GM21447 (cell line): ENCODE data around the gene CDH4.

ENCODE experiments used
- ATAC-seq: cut with Tn5 transposase; IDR thresholded peaks from one replicate; pipeline ENCODE4 v1.9.1; 2021; ENCODE audit not compliant: unreplicated experiment

CDH4 gene

DNA sequence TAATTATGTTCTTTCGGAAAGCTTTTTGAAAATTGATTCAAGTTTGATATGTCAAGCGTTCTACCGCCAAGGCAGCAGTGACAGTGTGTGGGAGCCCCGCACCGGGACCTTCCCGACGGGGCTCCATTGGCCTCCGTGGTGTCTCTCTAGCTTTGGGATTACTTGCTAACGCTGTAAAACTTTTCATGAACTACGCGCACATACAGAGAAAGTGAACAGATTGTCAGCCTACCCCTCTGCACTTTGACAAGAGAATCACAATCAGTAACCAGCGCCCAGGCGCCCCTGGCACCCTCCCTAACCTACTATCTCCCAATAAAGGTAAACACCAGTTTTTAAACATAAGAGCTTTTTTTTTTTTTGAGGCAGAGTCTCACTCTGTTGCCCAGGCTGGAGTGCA lies 274.8 kb downstream of the CDH4 start:
- no peak for ATAC-seq

DNA sequence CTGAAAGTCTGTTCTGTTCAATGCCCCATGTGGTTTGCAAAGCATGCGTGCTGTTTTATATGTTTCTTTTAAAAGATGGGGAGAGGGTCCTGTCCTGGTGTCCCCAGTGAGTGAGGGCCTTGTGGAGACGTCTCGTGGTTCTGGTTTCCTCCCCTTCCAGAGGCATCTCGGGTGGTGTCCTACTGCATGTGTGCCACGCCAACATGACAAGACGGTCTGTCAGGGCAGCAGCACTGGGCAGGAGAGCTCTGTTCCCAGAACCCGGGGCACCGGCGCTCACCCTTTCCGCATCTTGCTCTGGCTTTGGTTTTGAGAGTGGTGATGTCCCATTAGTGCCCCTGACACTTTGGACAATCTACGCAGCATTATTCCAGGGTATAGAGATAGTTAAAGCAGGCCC lies 275.6 kb downstream of the CDH4 start:
- ATAC-seq = no peak

DNA sequence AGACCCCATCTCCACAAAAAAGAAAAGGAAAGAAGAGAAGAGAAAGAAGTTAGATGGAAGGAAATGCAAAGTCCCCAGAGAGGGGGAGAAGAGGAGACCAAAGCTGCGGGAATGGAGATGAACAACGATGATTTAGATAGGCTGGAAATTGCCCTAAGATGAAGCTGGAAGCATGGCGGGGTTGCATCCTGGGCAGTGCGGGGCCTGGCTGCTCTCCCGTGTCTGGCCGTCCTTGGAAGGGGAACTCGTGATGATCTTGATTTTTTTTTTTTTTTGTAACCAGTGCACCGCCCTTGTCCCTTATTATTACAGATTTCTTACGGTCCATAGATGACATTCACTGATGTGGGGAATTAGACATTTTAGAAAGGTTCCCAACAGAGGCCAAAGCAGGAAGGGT lies 276.5 kb downstream of the CDH4 start:
- ATAC-seq = no peak

DNA sequence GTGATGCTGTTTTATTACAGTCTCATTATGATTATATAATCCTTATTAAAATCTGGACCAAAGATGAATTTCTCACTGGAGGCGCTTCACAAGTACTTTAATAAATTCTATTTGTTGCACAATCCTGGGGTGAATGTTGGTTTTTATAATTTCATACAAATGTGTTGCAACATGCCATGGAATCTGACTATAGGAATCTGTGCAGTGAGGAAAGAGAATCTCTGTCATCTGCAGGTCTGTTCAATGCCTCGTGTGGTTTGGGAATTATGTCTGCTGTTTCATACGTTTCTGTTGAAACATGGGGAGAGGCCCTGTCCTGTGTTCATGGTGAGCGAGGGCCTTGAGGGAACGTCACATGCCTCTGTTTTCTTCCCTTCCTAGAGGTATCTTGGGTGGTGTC lies 277.3 kb downstream of the CDH4 start:
- no peak for ATAC-seq

DNA sequence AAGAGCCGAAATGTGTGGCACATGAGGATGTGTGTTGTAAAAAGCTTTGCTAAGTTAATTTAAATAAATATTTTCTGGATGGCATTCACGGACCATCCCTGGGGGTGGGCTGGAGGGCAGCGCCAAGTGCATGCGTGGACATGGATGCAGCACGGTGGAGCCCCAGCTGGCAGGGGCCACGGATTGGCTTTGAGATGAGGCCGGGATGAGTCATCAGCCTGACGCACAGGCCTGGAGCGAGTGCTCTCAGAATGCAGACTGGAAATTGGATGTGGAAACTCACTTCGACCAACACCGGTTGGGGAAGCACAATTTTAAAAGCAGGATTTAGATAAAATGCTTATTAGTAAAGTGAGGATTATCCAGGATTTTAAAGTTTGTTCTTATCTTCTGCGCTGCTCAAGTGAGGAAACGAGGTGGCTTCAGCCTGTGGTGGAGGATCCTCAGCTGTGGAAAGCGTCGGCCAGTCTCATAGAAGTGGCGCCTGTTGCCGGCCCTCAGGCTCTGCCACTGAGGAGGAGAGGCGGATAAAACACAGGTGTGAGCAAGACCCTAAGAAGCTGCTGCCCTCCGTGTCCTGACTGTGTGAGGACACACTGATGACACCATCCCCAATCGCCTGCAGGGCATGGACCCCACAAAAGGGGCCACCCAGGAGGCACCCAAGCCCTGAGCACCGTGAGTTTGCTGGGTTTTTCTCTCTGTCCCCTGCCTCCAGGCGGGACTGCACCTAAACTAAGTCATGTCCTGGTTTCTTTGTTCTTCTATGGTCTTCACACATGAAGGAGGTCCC lies 279.7 kb downstream of the CDH4 start:
- no peak for ATAC-seq

DNA sequence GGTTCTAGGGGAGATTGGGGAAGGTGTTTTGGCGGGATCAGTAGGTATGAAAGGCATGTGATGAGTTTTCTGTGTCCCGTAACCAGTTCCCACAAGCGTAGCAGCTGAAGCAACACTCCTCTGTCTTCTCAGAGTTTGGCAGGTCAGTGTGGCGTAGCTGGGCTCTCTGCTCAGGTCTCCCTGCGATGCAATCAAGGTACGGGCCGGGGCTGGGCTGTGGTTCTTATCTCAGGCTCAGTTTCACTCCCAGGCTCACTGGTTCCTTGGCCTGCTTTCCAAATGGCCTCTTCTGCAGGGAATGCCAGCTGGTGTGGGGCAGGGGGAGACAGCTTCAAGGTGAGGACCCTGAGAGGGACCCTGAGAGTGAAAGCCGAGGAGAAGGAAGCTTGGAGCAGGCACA lies 280.7 kb downstream of the CDH4 start:
- ATAC-seq = no peak

DNA sequence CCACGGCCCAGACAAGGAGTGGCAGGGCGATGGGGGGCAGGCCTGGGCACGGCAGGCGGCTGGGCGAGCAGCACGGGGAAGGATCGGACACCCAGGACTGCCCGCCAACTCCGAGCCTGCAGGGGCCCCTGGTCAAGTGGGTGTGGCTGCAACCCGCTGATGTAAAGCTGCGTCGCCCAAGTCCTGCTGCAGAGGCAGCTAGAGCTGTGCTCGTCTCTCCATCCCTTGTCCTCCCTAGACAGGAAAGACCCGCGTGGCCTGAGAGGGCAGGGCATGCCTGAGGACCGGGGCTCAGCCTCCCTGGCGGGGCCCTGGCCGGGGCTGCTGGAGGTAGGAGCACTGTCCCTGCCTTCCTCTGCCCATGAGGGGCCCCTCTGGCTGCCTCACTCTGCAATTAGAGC lies 281.2 kb downstream of the CDH4 start:
- ATAC-seq = no peak

DNA sequence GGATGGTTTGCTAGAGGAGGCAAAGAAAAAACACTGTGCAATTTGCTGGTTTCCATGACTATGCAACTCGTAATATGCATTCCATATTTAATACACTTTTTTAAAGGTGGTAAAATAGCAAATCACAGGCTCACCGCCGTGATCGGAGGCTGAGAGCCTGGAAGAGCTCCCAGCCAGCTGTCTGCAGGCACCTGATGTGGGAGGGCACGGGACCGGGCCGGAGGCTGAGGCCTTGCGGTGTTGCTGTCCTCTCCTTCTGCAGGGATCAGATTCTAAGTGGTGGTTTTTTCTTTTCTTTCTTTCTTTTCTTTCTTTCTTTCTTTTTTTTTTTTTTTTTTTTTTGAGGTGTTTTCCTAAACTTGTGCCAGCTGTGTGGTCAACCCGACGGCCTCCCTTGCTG lies 282.3 kb downstream of the CDH4 start:
- no peak for ATAC-seq

DNA sequence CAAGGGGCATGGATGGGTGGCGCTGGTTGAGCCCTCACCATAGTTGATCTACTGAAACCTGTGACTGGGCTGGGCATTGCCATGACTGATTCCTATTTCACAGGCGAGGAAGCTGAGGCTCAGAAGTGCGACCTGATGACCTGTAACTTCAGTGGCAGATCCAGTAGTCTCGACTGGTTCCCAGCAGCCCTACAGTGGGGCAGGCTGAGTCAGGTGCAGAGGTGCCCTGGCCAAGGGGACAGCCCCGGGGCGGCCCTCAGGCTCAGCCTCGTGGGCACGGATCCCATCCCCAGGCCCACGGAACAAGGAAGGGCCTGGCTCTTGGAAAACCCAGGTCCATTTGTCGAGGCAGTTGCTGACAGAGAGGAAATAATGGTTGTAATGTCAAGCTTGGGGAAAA lies 283.0 kb downstream of the CDH4 start:
- ATAC-seq = no peak

DNA sequence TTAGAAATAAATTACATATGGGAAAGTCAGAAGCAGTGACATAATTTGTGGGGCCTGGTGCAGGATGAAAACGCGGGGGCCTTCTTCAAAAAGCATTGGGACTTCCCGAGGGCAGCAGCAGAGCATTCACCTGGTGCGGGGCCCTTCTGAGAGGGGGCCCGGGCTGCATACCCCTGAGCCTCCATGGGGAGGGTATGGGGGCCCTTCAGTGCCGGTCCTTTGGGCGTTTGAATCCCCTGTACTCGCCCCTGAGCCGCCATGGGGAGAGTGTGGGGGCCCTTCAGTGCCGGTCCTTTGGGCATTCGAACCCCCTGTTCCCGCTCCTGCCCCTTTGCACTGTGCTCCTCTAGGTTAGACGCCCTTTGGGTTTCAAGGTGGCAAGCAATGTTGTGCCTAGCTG lies 283.5 kb downstream of the CDH4 start:
- ATAC-seq = no peak

DNA sequence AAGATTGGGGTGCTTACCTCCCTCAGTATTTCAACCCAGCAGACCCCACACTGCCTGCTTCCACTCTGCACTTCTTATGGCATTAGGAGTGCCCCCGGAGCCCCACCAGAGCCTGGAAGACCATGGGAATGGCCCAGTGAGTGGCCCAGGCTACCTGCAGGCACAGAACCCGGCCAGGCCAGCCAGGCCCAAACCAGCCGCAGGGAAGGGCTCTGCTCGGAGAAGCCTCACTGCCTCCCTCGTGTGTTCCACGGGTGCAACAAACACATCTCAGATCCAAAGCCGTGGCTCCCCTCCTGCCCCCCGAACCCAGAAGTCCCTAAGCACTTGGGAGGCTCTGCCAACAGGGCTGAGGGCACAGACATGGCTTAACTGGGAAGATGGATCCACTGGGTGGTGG lies 283.9 kb downstream of the CDH4 start:
- no peak for ATAC-seq

DNA sequence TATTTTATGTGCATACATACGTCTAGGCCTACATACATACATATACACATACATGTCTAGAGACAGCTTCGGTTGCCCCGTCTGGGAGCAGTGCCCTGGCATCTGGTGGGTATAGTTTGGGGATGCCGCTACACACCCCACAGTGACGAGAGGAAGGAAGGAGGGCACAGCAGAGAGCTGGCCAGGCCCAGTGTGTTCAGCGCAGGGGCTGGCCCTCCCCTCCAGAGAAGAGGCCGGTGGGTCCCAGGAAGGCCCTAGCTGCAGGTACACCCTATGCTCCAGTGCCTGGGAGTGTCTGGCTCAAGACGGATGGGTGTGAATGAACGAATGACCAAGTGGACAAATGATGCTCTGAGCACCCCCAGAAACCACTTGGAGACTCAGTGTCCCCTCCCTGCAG lies 284.6 kb downstream of the CDH4 start:
- ATAC-seq = no peak

DNA sequence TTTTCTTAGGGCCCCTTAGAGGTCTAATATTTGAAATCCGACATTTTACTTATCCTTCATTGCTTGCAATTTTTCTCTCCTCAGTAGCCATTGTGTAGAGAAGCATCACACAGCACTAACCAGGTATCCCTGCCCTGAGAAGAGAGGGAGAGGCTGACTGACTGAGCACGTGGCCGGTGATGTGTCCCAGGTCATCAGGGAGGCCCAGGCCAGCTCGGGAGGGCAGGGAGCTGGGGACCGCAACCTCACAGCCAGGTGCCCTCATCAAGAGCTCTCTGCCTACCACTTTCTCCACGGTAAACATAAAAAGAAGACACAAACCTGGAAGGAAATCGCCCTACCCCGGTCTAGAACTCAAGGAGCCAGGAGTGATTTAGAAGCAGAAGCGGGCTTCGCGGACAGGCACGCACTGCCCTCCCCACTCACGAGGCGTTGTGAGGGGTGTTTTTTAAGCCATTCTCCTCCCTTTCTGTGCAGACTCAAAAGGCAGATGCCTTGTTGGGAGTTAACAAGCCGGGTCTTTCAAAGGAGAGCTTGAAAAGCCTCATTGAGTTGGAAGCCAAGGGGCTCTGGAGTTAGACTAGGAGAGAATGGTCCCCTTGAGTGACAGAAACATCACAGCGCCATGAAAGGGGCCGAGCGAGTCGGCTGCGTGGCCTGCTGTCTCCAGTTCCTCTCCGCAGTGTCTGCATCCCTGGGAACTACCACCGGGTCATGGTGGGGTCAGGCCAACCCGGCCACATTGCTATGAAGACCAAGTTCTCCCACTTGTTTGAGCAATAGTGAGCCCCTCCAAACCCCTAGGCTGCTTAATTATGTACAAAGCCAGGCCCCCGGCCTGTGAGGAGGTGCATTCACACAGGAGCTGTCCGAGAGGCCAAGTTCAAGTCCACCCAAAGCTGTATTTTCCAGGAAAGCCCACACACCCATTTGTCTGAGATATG lies 285.4 kb downstream of the CDH4 start:
- no peak for ATAC-seq

DNA sequence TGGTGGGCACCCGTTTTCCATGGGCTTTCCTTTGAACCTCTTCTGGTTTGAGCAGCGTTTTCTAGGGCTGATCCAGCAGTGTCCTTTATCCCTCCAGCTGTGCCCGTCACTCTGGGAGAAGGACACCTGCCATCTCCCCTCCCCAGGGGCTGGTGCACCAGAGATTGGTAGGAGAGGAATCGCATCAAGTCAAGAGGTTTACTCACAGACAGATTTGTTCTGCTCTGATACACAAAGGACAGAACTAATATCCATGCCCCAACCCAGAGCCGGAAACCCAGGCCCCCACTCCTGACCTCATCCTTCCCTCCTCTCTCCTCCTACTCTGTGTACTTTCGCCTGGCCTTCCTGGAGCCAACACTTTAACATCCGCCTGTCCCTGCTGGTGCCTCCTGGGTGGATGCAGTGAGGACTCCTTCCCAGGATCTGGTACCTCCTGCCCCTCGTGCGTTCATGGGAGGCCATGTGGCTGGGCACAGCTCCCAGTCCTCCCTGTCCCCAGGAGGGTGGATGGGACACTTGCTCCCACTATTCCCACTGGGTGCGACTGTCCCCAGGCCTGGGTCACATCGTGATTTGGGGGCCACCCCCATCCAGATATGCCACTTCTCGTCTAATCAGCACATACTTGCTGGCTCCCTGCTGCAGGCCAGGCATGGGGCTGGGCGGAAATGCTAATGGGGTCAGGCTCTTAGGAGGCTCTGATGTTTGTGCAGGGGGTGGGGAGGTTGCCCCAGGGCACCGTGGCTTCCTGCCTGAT lies 286.3 kb downstream of the CDH4 start:
- ATAC-seq = no peak

DNA sequence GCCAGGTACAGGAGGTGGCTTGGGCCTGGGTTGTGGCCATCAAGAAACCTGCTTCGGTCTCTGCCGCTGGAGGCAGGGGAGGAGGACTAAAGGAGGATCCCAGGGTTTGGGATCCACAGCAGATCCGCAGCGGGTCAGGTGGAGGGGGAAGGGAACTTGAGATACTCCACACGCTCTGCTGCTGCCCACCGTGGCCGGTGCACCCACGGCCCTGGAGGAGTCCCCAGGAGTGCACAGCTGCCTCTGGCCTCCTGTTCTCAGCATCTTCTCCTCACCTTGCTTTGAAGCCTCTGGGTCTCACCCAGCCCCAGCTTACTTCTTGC lies 286.8 kb downstream of the CDH4 start:
- no peak for ATAC-seq

DNA sequence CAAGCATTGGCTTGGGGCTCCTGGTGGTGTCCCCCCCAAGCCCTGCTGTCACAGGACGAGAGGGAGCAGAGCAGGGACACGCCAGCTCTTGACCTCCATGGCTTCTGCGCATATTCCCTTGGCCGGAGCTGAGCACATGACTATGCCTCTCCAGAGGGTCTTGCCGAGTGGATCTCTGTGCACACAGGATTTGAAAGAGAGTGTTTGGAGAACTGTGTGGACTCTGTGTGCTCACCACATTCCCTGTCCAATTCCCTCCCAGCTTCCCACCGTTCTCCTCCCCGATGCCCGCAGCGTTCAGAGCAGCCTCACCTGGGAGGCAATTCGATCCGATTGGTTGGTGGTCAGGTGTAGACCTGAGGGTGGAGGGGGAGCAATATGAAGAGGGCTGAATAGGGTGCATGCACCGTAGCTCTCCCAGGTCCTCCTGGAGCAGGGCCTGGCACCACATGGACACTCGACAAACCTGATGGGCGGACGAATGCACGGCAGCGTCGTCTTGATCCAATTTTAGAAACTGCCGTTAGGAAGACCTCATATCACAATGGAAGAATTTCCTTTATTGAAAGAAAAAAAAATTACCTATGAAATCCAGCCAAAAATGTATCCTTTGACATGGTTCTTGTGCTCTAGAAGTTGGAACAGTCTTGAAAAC lies 287.8 kb downstream of the CDH4 start:
- ATAC-seq = no peak

DNA sequence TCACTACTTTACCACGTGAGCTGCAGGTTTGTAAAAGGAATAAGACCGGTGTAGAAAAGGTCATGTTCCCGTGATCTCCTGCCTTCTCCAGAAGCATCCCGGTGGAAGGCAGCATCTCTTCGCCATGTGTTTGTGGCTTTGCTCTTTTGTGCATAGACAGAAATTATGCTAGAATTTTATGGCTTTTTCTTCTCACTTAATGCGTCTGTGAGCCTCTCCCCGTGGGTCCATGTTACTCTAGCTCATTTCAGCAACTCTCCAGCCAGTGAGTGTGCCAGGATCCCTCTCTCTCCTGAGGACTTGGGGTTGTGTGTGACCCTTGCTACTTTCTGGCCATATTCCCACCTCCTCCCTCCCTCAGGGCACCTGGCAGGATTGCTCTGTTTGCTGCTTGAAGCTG lies 289.5 kb downstream of the CDH4 start:
- ATAC-seq = no peak

DNA sequence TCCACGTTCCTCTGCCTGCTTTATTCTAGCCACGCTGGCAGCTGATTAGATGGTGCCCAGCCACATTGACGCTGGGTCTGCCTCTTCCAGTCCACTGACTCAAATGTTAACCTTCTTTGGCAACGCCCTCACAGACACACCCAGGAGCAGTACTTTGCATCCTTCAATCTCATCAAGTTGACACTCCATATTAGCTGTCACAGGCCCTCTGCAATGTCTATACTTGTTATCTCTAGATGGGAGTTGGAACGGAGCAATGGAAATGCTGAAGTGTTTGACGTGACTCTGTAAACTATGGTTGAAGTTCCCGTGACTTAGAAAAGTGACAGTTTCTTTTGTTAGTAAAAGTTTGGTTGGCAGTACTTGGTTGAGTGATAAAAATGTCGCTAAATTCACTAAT lies 291.0 kb downstream of the CDH4 start:
- ATAC-seq = no peak

DNA sequence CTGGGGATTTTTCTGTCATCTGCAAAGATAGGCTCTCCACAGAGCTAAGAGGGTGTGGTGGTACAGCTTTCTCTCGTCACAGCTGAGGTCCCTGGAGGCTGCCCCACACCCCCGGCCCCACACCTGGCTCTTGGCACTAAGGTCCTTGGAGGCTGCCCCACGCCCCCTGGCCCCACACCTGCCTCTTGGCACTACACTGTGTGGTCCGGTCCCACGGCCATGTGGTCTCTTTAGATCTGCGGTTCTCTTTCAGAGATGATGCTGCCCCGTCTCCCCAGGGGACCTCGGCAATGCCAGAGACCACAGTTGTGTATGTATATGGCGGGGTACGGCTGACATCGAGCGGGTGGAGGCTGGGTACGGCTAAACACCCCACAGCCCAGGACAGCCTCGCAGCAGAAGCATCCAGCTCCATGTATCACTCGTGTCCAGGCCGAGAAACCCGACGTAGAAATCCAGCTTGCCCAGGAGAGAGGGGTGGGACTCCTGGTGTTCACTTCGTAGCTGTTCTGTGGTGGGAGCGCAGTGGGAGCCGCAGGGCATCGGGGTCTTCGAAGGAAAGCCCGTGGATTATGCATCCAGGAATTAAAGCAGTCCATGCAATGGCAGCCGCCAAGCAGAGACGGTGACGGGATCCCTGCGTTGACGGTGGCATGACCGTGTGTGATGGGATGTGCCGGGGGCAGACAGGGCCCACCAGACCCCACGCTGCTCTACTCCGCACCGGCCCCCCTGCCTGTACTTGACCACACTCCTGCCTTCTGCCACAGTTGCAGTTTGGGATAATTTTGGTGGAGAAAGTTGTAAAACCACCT lies 292.1 kb downstream of the CDH4 start:
- no peak for ATAC-seq
